Spleen (tissue), 11 donors: ENCODE data around the gene PPFIA1. TPM values are rescaled to one million over a fixed set of nuclear protein-coding genes. Genes with fewer than 3 reads are reported as not detected.
A peak's percentile ranks its signal among the peaks of the same experiment; 100 is the strongest.

Experiments used
- DNase-seq: peaks from one replicate; pipeline ENCODE4 v3.0.0-alpha.2; 2020
- H3K27ac ChIP-seq, 8 donors: fragments of 200-600 bp; sonication (generic) in 7 of 8; 1 replicate in 4 of 8; 2 replicates in 4 of 8; pipeline versions ENCODE4 v1.5.0 to v1.8.0; 2016 to 2021; ENCODE audit warnings: inconsistent platforms in 4 of 8, mild to moderate bottlenecking in 4 of 8, moderate library complexity in 1 of 8
- H3K27me3 ChIP-seq, 7 donors: fragments of 200-600 bp; sonication (generic) in 6 of 7; replicated peaks in 1 of 7; 1 replicate in 4 of 7; 2 replicates in 3 of 7; pipeline versions ENCODE4 v1.5.0 to v1.8.0; 2016 to 2021; ENCODE audit warnings: inconsistent platforms in 3 of 7, mild to moderate bottlenecking in 1 of 7
- H3K36me3 ChIP-seq, 6 donors: fragments of 200-600 bp; sonication (generic) in 5 of 6; 1 replicate in 4 of 6; 2 replicates in 2 of 6; pipeline versions ENCODE4 v1.5.0 to v1.8.0; 2016 to 2021; ENCODE audit warnings: inconsistent platforms in 2 of 6
- H3K4me1 ChIP-seq, 6 donors: fragments of 200-600 bp; sonication (generic) in 5 of 6; 1 replicate in 3 of 6; 2 replicates in 3 of 6; pipeline versions ENCODE4 v1.5.0 to v1.8.0; 2016 to 2021; ENCODE audit warnings: inconsistent platforms in 3 of 6
- H3K4me3 ChIP-seq, 8 donors: fragments of 200-600 bp; sonication (generic) in 7 of 8; 1 replicate in 4 of 8; 2 replicates in 4 of 8; pipeline versions ENCODE4 v1.5.0 to v1.8.0; 2016 to 2021; ENCODE audit warnings: inconsistent platforms in 4 of 8, mild to moderate bottlenecking in 4 of 8, moderate library complexity in 2 of 8
- H3K9me3 ChIP-seq, 8 donors: fragments of 200-600 bp; sonication (generic) in 7 of 8; 1 replicate in 4 of 8; 2 replicates in 4 of 8; pipeline versions ENCODE4 v1.5.0 to v1.8.0; 2016 to 2021; ENCODE audit warnings: inconsistent platforms in 4 of 8
- POLR2A ChIP-seq, 3 donors: fragments of 450-650 bp; IDR thresholded peaks; one replicate each; pipeline ENCODE4 v1.5.1; 2017; ENCODE audit warnings: antibody characterized with exemption in 3 of 3, mild to moderate bottlenecking in 1 of 3
- POLR2AphosphoS5 ChIP-seq, 3 donors: sonication (generic); formaldehyde crosslinking; IDR thresholded peaks; one replicate each; pipeline ENCODE4 v1.5.1; 2017; ENCODE audit warnings: antibody characterized with exemption in 3 of 3
- WGBS, 5 donors: extraction: QIAGEN DNeasy Blood & Tissue Kit in 3 of 5; methylation state at CpG; one replicate each; pipeline versions ENCODE4 v1.1.5 to v1.1.7; 2013 to 2018; 5-methylcytosine and 5-hydroxymethylcytosine counted together
- intact Hi-C: fragments of 100-400 bp; cut with DNase I; formaldehyde crosslinking; loops from one replicate; pipeline ENCODE4 v1.15.0; 2023; ENCODE audit warnings: low total_unique reads
- polyA plus RNA-seq, 3 donors: library from polyadenylated mRNA; stranded (reverse); fragments of 200-250 nt; gene quantifications; one replicate each; pipeline ENCODE4 v1.2.1, GENCODE V29; 2013
- total RNA-seq, 7 donors: library from RNA; depleted of rRNA in 3 of 7; stranded (reverse); fragments of >200 nt in 3 of 7; fragmentation: NEBNext Ultra II Directional in 4 of 7; extraction: Animal tissue kit (Norgen Biotek cat#: 25700) in 4 of 7; gene quantifications; one replicate each; pipeline versions ENCODE4 v1.1.0 to v1.2.1, GENCODE V29; 2016 to 2021
- TF ChIP-seq, protein P1 (sequence below), 11 experiments: fragments of 200-600 bp in 7 of 11; fragments of 450-650 bp in 4 of 11; sonication (generic) in 4 of 11; IDR thresholded peaks in 8 of 11; conservative IDR thresholded peaks in 3 of 11; 1 replicate in 7 of 11; 2 replicates in 4 of 11; pipeline versions ENCODE4 v1.4.0 to v1.8.0; 2016 to 2021; ENCODE audit warnings: antibody characterized with exemption in 11 of 11, inconsistent platforms in 4 of 11, mild to moderate bottlenecking in 1 of 11
- donor health status: healthy with polysubstance abuse.
- donor health status: DM: no; HTN: no; CAD: no; lungs with moderate emphysema.
- donor health status: DM: no; HTN: no; CAD: no.
- donor health status: Bipolar disorder and iron deficiency.
- donor health status: healthy.
- donor health status: DM: no; HTN: no; CAD: no.
- donor health status: DM: yes; HTN: yes; CAD: no.

The PPFIA1 gene
- total and polyA plus RNA-seq, 10 donors = 7.6 to 73.5 (median 55.0) TPM

DNA sequence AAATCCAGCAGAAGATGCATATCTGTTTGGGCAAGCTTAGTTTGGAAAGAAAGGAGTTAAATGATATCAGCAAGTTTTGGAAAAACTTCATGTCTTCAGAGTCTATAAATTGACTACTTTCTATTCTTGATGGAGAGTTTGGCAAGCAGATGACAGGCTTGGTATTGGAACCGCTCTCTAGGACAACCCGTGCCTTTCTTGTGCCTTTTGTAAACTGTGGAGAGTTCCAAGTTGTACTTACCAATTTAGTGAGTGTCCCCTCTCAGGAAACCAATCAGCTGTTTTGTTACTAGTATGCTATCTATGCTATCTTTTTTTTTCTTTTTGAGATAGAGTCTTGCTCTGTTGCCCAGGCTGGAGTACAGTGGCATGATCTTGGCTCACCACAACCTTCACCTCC lies 84.1 kb downstream of the PPFIA1 start:
- no peaks in the 10 kb centered on the region for H3K27me3 ChIP-seq
- H3K36me3 ChIP-seq = peaks cover 0 to 100% (median 66%) of the 10 kb centered on the region in 6 donors
- H3K4me1 ChIP-seq = peaks cover 0 to 14% (median 2%) of the 10 kb centered on the region in 6 donors
- no peak overlapping the region for H3K27ac ChIP-seq
- H3K9me3 ChIP-seq = no peaks in the 10 kb centered on the region
- intact Hi-C loops = no loop called here
- DNase-seq = no peak
- WGBS, 5 donors = 93 to 100% (median 95%) methylated on average over 2 of the region's 2 CpGs
- no peak overlapping the region for H3K4me3 ChIP-seq
- TF ChIP-seq POLR2A (IDR thresholded peaks at IDR 0.05) = no peak
- no peak for TF ChIP-seq POLR2AphosphoS5 (IDR thresholded peaks at IDR 0.05)
- TF ChIP-seq, protein P1, sequence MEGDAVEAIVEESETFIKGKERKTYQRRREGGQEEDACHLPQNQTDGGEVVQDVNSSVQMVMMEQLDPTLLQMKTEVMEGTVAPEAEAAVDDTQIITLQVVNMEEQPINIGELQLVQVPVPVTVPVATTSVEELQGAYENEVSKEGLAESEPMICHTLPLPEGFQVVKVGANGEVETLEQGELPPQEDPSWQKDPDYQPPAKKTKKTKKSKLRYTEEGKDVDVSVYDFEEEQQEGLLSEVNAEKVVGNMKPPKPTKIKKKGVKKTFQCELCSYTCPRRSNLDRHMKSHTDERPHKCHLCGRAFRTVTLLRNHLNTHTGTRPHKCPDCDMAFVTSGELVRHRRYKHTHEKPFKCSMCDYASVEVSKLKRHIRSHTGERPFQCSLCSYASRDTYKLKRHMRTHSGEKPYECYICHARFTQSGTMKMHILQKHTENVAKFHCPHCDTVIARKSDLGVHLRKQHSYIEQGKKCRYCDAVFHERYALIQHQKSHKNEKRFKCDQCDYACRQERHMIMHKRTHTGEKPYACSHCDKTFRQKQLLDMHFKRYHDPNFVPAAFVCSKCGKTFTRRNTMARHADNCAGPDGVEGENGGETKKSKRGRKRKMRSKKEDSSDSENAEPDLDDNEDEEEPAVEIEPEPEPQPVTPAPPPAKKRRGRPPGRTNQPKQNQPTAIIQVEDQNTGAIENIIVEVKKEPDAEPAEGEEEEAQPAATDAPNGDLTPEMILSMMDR (IDR thresholded peaks at IDR 0.05 in 8 of 11, conservative IDR thresholded peaks at IDR 0.05 in 3 of 11) = no peak

DNA sequence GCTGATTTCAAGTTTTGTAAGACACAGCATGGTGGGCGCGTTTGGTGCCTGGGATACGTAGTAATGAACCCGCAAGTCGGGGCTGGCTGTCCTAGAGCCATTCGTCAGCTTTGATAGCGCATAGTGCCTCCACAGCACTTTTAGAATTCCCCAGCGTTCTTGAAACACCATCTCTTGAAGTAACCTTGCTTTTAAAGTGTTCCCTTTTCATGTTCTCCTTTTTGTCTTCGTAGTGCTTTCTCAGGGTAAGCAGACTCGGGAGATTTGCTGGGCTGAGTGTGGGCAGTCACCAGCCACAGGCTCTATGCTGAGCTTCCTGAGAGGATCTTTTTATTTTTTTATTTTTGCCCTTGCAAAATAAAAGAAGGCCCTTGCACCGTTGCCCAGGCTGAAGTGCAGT lies 88.3 kb downstream of the PPFIA1 start:
- H3K9me3 ChIP-seq = no peaks in the 10 kb centered on the region
- TF ChIP-seq POLR2AphosphoS5 (IDR thresholded peaks at IDR 0.05) (no peak), POLR2A (IDR thresholded peaks at IDR 0.05) (no peak)
- TF ChIP-seq, protein P1 (IDR thresholded peaks at IDR 0.05 in 8 of 11, conservative IDR thresholded peaks at IDR 0.05 in 3 of 11) = no peak
- 51 to 67% (median 62%) methylated on average over 11 of the region's 11 CpGs for WGBS, 5 donors

DNA sequence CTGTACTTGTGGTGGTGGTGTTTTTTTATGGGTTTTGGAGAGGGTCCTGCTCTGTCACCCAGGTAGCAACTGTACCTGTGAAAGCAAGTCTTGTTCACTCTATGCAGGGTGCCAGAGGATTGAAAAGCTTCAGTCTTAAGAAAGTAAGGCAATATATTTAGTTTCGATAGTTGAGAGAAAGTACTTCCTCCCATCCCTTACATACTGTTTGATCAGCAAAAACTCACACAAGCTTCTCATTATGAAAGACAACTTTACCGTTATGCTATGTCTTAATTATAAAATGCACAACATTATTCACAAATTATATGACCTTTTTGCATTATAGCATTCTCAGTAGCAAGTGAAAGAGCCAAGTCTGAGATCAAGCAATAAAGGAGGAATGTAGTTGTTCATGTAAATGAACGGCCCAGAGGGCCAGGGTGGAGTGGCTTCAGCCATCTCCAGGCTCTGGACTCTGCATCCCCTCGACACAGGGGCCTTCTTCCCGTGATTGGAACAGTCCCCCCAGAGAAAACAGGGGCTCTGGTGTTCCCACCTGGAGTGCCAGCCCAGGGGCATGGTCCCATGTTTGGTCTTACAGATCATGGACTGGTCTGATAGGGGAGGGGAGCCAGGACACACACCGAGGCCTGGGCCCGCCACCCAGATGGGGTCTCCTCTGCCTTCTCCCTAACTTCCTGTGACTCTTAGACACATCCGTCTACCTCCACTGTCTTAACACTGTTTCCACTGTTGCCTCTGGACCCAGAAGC lies 89.1 kb downstream of the PPFIA1 start:
- intact Hi-C loops = no loop called here
- no peak for DNase-seq
- no peaks in the 10 kb centered on the region for H3K27me3 ChIP-seq
- peaks cover 0 to 100% (median 81%) of the 10 kb centered on the region in 6 donors for H3K36me3 ChIP-seq
- H3K9me3 ChIP-seq = no peaks in the 10 kb centered on the region
- peak overlapping the region in 4 of 8 donors; percentile 13 to 58 (median 34) for H3K27ac ChIP-seq
- 85 to 93% (median 92%) methylated on average over 8 of the region's 8 CpGs for WGBS, 5 donors
- H3K4me1 ChIP-seq = peaks cover 0 to 10% (median 7%) of the 10 kb centered on the region in 6 donors
- no peak for TF ChIP-seq POLR2A (IDR thresholded peaks at IDR 0.05)
- no peak for TF ChIP-seq POLR2AphosphoS5 (IDR thresholded peaks at IDR 0.05)
- TF ChIP-seq, protein P1 (IDR thresholded peaks at IDR 0.05 in 8 of 11, conservative IDR thresholded peaks at IDR 0.05 in 3 of 11) = no peak
- no peak overlapping the region for H3K4me3 ChIP-seq

More for the DNA sequence above, 88.3 kb downstream of the PPFIA1 start:
- Histone ChIP-seq H3K36me3 (peaks cover 0 to 100% (median 86%) of the 10 kb centered on the region in 6 donors), H3K27me3 (no peaks in the 10 kb centered on the region), H3K4me3 (no peak overlapping the region), H3K4me1 (peaks cover 0 to 2% (median 0%) of the 10 kb centered on the region in 6 donors), H3K27ac (peak overlapping the region in 4 of 8 donors; percentile 13 to 58 (median 34))
- intact Hi-C loops = no loop called here
- no peak for DNase-seq

DNA sequence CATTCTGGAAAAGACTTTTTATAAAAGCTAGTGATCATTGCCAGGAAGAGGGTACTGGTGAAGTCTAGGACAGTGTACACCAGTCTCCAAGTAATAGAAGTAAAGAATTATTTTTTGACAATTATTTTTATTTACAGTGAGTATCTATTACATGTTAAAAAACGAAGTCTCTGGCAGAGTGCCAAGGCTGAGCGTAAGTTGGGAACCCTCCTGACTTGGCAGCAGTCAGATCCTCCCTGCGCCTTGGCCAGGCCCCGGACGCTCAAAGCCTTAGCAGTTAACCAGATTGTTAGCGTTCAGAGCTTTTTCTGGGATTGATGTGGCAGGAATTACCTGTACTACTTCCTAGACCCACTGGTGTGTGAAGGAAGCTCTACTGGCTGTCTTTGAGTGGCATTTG lies 89.7 kb downstream of the PPFIA1 start:
- no peak for DNase-seq
- peaks cover 0 to 100% (median 75%) of the 10 kb centered on the region in 6 donors for H3K36me3 ChIP-seq
- H3K27ac ChIP-seq = no peak overlapping the region
- H3K4me1 ChIP-seq = peaks cover 1 to 16% (median 12%) of the 10 kb centered on the region in 6 donors
- no peaks in the 10 kb centered on the region for H3K27me3 ChIP-seq
- H3K9me3 ChIP-seq = no peaks in the 10 kb centered on the region
- TF ChIP-seq POLR2AphosphoS5 (IDR thresholded peaks at IDR 0.05) (no peak), POLR2A (IDR thresholded peaks at IDR 0.05) (no peak)
- TF ChIP-seq, protein P1 (IDR thresholded peaks at IDR 0.05 in 8 of 11, conservative IDR thresholded peaks at IDR 0.05 in 3 of 11) = no peak
- WGBS, 5 donors = 68 to 86% (median 79%) methylated on average over 6 of the region's 6 CpGs
- H3K4me3 ChIP-seq = no peak overlapping the region
- intact Hi-C loops = no loop called here
